ENCODE measurements around the gene SELENOI. TPM values are rescaled to one million over a fixed set of nuclear protein-coding genes. Genes with fewer than 3 reads are reported as not detected.

The SELENOI gene
- total and polyA plus RNA-seq, 2 experiments from 2014 or later = 8.4 to 67.8 TPM

GRCh38 chr2:26309921-26310320 is 36.0 kb upstream of the SELENOI start:
- Mint-ChIP-seq H3K9me3 (no peaks in the 10 kb centered on the region), H3K27me3 (ENCODE audit: insufficient read depth, low read depth, poor library complexity) (peaks cover 2% of the 10 kb centered on the region), H3K4me1 (peaks cover 14% of the 10 kb centered on the region), H3K4me3 (no peak overlapping the region), H3K36me3 (ENCODE audit: low read depth) (peaks cover 6% of the 10 kb centered on the region; the same call in 2 of the 3 replicates), H3K27ac (no peak overlapping the region)
- Histone ChIP-seq H2AFZ (no peak overlapping the region), H4K20me1 (replicated peaks; ENCODE audit: insufficient read depth) (no peaks in the 10 kb centered on the region), H3K27me3 (ENCODE audit: insufficient read depth) (no peaks in the 10 kb centered on the region), H3K79me2 (replicated peaks; ENCODE audit: insufficient read depth) (no peaks in the 10 kb centered on the region), H3K4me2 (no peak overlapping the region), H3F3A (replicated peaks; ENCODE audit: low read depth) (no peaks in the 10 kb centered on the region), H3K36me3 (ENCODE audit: insufficient read depth) (no peaks in the 10 kb centered on the region), H3K4me1 (ENCODE audit: insufficient read depth) (peaks cover 4% of the 10 kb centered on the region; the same call in 1 of the 2 replicates), H3K9me2 (ENCODE audit: insufficient read depth) (no peaks in the 10 kb centered on the region), H3K4me3 (no peak overlapping the region), H3K27ac (ENCODE audit: low read depth) (no peak overlapping the region)
- TF ChIP-seq ZNF114 (CRISPR knock-in tag; IDR thresholded peaks at IDR 0.05) (no peak), JUNB (IDR thresholded peaks at IDR 0.05; ENCODE audit: unreplicated experiment) (no peak), EZH2phosphoT487 (IDR thresholded peaks at IDR 0.05; ENCODE audit: unreplicated experiment) (no peak), REST (IDR thresholded peaks at IDR 0.05; ENCODE audit: unreplicated experiment) (no peak), ZNF462 (CRISPR knock-in tag; IDR thresholded peaks at IDR 0.05) (no peak), ETS1 (IDR thresholded peaks at IDR 0.05) (no peak), CTCF (conservative IDR thresholded peaks at IDR 0.05; ENCODE audit: low read depth in 2 of 2) (no peak), EZH2 (IDR thresholded peaks at IDR 0.05; ENCODE audit: low read depth, unreplicated experiment) (no peak), ZNF331 (CRISPR knock-in tag; IDR thresholded peaks at IDR 0.05; ENCODE audit: low read depth) (no peak), STAT1 (IDR thresholded peaks at IDR 0.05; ENCODE audit: unreplicated experiment) (no peak), NANOG (IDR thresholded peaks at IDR 0.05; ENCODE audit: borderline replicate concordance) (no peak), POLR2AphosphoS5 (IDR thresholded peaks at IDR 0.05; ENCODE audit: low read depth) (no peak), CREB1 (CRISPR knock-in tag; IDR thresholded peaks at IDR 0.05; ENCODE audit: low read depth) (no peak)
- DNase-seq (ENCODE audit: low spot score) (no peak), ATAC-seq (no peak)
